Stimulated activated CD8-positive, alpha-beta memory T cell treated with anti-CD3 and anti-CD28 coated beads, Interleukin-4, amount 100 ng/mL, for 24 hours (primary cell): ENCODE results near the gene ABCA7.
A peak's percentile ranks its signal among the peaks of the same experiment; 100 is the strongest.

Experiments used
- DNase-seq: peaks from one replicate; pipeline ENCODE4 v3.0.0-alpha.2; 2020; ENCODE audit warnings: low read depth

ABCA7 gene, protein sequence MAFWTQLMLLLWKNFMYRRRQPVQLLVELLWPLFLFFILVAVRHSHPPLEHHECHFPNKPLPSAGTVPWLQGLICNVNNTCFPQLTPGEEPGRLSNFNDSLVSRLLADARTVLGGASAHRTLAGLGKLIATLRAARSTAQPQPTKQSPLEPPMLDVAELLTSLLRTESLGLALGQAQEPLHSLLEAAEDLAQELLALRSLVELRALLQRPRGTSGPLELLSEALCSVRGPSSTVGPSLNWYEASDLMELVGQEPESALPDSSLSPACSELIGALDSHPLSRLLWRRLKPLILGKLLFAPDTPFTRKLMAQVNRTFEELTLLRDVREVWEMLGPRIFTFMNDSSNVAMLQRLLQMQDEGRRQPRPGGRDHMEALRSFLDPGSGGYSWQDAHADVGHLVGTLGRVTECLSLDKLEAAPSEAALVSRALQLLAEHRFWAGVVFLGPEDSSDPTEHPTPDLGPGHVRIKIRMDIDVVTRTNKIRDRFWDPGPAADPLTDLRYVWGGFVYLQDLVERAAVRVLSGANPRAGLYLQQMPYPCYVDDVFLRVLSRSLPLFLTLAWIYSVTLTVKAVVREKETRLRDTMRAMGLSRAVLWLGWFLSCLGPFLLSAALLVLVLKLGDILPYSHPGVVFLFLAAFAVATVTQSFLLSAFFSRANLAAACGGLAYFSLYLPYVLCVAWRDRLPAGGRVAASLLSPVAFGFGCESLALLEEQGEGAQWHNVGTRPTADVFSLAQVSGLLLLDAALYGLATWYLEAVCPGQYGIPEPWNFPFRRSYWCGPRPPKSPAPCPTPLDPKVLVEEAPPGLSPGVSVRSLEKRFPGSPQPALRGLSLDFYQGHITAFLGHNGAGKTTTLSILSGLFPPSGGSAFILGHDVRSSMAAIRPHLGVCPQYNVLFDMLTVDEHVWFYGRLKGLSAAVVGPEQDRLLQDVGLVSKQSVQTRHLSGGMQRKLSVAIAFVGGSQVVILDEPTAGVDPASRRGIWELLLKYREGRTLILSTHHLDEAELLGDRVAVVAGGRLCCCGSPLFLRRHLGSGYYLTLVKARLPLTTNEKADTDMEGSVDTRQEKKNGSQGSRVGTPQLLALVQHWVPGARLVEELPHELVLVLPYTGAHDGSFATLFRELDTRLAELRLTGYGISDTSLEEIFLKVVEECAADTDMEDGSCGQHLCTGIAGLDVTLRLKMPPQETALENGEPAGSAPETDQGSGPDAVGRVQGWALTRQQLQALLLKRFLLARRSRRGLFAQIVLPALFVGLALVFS (N-terminal part only)

DNA sequence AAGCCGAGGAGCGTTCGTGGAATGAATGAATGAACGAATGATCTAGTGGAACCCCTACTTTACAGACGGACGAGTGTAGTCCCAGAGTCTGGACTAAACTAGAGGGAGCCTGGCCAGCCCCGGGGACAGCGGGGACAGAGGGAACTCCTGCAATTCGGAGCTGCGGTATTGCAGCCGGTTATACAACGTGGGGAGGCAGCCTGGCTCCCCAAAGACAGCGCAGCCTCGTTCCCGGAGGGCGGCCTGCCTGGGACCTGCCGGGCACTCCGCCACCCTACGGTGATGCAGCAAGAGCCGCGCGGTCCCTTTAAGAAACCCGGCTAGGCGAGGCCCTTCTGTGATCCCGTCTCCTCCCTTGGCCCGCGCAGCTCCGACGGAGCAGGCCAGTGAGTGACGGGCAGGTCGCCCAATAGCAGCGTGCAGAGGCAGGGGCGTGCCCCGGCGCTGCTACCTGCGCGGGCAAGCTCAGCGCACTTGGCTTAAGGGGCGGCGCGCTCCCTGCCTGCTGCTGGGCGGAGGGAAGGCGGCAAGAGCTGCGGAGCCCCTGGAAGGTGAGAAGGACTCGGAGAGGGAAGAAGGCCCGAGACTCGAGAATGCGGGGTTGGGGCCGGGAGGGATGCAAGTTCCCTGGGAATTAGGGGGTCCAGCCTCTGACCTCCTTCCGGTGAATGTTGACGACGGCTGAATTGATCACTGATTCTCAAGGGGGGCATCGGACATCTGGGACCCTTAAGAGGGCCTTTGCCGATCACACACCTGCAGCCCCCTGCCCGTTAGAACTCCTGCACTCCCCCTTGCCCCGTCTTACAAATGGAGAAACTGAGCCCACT, at the start of gene ABCA7:
Gene ABCA7, plus strand, starts transcription at position 462 of the 830 bp plus-strand sequence. CDS start 1,255 bp downstream, outside the sequence.
- DNase-seq: peak; percentile 99

DNA sequence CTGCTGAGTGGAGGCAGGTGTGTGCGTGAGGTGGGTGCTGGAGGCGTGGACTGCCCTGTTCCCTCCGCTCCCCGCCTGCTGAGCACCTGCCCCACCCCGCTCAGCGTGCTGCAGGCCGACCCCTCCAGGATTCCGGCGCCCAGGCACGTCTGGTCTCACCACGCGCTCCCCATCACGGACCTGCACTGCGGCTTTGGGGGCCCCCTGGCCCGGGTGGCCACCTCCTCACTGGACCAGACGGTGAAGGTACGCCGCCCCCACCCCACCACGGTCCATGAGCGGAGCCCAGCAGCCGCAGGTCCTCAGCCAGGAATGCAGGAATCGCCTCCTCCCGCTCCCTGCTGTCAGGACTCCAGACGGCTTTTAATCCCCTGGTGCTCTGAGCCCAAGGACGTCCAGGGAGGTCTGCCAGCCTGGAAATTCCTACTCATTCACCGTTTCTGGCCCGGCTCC, 49.8 kb upstream of the ABCA7 start:
- DNase-seq: no peak

DNA sequence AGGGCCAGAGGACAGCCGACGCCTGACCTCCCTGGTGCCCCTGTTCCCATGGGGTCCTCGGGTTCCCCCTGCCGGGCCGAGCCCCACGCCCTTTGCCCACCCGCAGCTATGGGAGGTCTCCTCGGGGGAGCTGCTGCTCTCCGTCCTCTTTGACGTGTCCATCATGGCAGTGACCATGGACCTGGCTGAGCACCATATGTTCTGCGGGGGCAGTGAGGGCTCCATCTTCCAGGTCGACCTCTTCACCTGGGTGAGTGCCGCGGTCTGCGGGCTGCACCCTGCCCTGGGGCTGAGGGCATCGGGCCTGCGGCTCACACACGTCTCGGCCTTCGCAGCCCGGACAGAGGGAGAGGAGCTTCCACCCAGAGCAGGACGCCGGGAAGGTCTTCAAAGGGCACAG, 49.2 kb upstream of the ABCA7 start:
- DNase-seq: no peak

DNA sequence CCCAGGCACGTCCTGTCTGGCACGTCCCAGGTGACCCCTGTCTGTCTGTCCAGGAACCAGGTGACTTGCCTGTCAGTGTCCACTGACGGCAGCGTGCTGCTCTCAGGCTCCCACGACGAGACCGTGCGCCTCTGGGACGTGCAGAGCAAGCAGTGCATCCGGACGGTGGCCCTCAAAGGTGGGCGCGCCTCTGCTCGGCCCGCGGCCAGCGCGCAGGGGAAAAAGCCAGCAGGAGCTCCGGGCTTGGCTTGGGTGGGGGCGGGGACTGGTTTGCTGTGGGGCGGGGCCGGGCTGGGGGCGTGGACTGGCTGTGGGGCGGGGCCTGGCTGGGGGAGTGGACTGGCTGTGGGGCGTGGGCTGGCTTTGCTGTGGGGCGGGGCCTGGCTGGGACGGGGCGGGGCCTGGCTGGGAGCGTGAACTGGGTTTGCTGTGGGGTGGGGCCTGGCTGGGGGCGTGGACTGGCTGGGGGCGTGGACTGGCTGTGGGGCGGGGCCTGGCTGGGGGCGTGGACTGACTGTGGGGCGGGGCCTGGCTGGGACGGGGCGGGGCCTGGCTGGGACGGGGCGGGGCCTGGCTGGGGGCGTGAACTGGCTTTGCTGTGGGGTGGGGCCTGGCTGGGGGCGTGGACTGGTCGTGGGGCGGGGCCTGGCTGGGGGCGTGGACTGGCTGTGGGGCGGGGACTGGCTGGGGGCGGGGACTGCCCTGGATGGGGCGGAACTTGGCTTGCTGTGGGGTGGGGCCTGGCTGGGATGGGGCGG, 48.6 kb upstream of the ABCA7 start:
- peak; percentile 51 for DNase-seq

DNA sequence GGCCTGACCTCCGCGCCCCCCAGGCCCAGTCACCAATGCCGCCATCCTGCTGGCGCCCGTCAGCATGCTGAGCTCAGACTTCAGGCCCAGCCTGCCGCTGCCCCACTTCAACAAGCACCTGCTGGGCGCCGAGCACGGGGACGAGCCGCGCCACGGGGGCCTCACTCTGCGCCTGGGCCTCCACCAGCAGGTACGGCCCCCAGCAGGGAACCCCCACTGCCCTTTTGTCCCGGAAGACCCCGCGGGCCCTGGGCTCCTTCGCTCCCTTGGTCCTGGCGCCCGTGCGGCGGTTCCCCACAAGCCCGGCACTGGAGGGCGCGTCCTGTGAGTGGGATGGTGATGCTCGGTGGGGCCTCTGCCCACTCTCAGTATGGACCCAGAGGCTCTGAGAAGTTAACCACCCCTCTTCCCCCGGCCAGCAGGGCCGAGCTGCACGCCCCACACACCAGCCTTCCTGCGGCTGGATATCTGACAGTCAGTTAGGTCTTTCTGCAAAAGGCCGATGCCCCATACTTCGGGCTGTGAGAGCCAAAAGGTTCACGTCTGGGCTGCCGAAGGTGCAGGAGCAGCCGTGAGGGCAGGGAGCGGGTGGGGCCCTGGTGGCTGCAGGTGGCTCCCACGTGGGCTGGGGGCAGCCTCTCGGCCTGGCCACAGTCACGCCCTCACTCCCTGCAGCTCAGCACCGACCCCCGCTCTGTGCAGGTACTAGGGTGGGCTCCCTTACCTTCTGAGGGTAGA, 47.8 kb upstream of the ABCA7 start:
- DNase-seq: no peak

DNA sequence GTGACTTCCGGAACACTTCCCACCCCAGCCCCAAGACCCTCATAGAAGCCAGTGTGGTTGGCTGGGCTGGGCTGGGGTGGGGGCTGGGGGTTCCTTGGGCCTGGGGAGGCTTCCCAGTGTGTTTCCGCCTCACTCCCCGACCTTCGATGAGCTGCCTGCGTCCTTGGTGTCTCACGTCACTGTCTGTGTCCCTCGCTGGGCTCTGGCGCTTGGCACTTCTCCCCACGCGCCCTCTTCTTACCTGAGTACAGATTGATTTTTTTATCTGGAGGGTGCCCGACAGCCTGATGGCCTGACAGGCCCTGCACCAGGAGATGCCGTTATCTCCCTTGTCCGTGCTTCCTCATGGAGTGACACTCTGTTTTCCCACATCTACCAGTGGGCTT, 47.2 kb upstream of the ABCA7 start:
- no peak for DNase-seq

DNA sequence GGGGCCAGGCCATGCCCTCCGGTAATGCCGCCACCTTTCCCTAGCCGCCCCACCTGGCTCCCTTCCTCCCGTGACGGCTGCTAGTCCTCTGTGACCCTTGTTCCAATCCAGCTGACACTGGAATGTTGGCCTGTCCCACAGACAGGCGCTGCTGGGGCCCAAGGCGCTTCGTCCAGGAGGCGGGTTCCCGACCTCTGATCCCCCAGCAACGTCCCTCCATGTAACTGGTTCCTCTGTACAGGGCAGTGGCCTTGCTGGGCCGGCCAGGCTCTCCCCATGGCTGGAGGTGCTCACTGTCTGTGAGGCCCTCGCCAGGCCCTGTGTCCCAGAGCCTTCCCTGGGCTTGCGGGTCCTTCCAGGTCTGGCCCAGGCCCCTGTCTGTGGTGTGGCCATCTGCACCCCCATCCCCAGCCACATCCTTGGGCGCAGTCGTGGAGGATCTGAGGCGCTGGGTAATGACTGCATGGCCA, 46.5 kb upstream of the ABCA7 start:
- no peak for DNase-seq

DNA sequence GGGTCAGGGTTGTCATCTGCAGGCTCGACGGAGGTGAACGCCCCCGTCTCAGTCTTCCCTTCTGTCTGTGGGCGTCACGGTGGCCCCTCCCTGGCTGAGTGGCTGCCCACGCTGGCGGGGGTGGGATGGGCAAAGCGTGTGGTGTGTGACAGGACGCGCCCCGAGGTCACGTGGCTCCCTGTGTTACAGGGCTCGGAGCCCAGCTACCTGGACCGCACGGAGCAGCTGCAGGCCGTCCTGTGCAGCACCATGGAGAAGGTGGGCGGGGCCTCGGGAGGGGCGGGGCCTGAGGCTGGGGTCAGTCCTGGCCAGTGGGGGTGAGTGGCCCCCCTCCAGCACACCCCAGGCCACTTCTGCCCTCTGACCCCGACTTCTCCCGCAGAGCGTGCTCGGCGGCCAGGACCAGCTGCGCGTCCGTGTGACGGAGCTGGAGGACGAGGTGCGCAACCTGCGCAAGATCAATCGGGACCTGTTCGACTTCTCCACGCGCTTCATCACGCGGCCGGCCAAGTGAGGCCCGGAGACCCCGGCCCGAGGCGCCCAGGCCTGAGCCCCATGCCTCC, 46.0 kb upstream of the ABCA7 start:
- no peak for DNase-seq

DNA sequence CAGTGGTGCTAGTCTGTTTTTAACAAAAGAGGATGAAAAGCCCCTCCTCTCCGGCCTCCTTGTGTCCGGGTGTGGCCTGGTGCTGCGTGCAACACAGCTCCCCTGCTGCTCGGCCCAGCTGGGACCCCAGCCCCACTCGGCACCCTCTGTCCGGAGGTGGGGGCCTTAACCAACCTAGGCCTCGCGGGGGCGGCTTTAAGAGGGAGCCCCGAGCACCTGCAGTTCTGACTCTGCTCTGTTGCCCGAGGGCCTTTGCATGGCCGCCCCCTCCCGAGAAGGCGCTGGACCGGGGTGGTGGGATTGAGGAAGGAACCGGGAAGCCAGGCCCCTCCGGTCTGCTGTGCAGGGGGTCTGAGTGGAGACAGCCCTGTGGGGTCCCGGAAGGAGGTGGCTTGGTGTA, 45.4 kb upstream of the ABCA7 start:
- DNase-seq: no peak

DNA sequence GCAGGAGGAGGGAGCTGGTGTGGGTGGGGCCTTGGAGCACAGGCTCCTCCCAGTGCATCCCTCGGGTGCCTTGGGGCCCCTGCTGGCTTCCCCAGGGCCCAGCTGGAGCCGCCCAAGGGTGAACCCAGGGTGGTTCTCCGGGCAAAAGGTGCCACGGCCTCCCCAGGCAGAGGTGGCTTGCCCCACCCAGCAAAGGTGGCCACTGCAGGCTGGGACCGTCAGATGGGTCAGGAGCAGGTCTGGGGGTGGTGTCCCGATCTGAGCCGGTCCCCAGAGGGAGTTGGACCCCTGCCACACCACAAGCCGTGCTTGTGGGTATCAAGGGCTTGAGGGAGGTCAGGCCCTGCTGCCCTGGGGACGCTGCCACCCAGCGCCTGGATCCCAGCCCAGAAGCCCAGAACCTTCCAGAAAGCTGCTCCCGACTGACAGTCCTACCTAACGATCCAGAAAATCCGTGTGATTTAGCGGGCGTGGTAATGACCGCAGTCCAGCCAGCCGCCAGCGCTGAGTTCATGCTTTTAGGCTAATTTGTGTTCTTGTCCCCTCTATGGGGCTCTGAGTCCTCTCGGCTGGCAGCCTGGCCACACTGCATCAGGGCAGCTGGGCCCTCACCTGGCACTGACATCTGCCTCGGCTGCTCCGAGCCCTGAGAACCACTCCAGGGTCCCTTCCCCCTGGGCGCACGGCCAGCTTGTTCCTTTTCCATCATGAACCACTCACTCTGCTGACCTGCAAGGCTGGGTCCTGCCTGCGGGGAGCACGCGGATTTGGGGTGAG, 44.7 kb upstream of the ABCA7 start:
- DNase-seq: no peak

DNA sequence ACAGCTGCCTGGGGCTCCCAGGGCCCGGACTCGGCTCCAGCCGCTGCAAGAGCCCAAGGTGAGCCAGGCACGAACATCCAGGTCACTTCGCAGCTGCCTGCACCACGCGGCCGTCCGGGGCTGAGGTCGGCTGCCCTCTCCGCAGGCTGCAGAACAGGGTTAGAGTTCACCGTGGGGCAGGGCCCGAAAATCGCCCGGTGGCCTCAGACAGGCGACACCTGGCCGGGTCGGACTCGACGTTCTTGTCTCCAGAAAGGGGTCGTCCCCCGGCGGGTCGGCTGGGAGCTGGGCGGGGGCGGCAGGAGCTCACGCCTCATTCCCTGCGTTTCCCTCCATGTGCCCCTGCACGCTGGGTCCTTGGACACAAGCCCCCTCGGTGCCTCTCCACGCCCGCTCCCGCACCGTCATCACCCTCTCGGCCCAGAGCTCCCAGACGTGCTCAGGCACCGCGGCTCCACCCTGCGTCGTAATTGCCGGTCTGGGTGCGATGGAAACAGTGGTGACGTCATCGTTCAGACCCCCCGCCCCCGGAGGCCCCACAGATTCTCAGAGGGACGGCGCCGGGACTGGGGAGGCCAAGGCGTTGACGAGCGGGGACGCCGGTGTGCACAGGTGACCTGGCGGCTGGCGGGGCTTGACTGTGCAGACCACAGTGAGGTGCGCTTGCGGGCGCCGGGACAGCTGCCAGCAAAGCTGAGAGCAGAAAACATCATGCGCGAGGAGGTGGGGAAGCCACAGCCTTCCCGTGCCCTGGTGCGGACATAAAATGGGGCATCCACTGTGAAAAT, 43.7 kb upstream of the ABCA7 start:
- DNase-seq: peak; percentile 64

DNA sequence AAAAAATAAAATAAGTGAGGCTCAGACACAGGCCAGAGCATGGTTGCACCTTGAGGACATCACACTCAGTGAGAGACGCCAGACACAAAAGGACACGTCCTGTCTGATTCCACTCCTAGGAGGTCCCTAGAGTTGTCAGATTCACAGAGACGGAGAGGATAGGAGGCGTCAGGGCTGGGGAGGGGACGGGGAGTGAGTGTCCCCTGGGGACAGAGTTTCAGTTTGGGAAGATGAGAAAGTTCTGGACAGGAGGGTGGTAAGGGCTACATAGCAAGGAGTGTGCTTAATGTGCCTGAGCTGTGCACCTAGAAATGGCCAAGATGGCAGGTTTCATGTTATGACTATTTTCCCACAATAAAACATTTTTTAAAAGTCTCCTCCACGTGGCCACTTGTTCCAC, 41.8 kb upstream of the ABCA7 start:
- no peak for DNase-seq

DNA sequence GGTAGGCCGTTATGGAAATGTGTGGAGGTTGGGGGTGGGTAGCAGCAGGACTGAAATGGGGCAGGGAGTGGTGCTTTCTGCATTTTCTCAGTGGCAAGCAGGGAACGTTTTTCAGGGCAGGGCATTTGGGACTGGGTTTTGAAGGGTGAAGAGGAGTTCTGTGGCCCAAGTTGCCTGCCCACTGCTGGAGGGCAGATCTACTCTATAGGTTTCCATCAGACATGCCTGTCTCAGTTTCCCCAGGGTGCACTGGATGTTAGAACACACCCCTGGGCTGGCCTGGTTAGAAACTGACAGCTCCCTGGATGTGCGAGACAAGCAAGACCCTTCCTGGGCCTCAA, 40.6 kb upstream of the ABCA7 start:
- DNase-seq: no peak

DNA sequence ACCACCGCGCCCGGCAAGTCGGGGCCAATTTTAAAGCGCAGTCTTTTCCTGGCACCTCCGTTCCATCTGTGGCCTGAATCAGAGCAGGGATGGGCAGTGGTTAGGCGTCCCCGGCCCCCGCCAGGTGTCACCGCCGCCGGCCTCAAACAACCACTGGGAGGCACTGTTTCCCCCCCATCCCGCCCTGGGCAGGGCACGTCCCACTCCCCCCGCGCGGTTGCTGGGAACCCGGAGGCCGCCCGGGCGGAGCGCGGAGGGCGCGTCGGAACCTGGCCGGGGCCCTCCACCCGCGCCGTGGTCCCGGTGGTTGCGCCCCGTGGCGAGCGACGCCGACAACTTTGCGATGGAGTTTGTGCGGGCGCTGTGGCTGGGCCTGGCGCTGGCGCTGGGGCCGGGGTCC, 39.8 kb upstream of the ABCA7 start, which contains the start of gene GRIN3B:
Gene GRIN3B, plus strand, starts transcription at position 325 of the 400 bp plus-strand sequence. Its CDS starts 19 bp downstream, at position 344.
- DNase-seq: peak; percentile 55

DNA sequence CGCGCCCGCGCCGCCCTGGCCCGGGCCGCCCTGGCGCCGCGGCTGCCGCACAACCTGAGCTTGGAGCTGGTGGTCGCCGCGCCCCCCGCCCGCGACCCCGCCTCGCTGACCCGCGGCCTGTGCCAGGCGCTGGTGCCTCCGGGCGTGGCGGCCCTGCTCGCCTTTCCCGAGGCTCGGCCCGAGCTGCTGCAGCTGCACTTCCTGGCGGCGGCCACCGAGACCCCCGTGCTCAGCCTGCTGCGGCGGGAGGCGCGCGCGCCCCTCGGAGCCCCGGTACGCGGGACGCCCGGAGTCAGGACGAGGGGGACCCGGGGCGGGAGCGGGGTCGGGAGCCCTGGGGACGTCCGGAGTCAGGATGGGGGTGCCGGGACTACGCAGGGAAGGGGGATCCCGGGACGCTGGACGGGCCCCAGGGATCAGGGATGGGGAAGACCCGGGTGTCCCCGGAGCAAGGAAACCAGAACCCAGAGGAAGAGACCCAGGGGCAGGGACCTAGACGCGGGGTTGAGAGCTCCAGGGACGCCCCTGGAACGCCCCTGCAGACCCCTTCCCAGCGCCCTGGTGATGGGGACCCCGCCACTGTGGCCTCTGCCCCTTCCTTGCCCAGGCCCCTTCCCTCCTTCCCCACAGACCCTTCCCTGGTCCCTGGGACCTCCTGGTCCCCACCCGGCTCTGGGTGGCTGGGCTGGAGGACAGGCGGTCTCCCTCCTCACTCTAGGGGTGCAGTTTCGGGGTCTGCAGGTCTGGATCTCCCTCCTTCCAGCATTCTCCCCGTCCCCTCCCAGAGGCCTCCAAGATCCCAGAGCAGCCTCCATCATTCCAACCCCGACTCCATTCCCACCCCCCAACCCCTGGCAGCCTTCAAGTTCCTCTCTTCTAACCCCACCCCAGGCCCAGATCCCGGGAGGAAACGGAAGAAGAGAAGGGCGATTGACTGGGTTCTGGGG, 39.0 kb upstream of the ABCA7 start:
- DNase-seq: no peak

DNA sequence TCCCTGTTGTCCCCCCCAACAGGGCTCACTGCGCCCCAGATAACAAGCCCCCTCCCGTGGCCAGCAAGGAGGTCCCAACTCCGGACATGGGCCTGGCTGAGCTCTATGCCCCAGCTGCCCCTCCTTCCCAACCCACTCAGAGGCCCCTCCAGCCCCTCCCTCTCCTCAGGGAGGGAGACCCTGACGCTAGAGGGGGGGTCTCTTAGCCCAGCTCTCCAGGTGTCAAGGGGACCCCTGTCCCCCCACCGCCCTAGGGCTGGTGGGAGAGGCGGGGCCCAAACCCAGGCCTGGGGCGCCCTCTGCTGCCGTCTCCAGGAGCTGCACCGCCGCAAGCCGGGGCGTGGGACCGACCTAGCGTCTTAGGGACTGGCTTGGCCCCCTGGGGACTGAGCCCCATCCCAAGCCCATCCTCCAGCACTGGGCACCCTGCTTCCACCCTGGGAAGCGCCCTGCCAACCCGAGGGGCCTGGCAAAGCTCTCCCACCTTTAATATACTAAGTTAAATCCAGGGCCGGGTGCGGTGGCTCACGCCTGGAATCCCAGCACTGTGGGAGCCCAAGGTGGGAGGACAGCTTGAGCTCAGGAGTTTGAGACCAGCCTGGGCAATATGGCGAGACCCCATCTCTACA, 38.3 kb upstream of the ABCA7 start:
- peak; percentile 59 for DNase-seq
